GM12878 (cell line): ENCODE results near the gene MEGF9. TPM values are rescaled to one million over a fixed set of nuclear protein-coding genes. Genes with fewer than 3 reads are reported as not detected.

ENCODE experiments used
- ATAC-seq: fragments of 200-7000 bp; cut with Tn5 transposase; 3 replicates; pipeline ENCODE4 v1.9.1; 2020; ENCODE audit warnings: mild to moderate bottlenecking, moderate library complexity
- BruUV-seq: library from RNA; stranded (reverse); fragments of 400-500 nt; replicated peaks from 2 replicates; lab custom pipeline; 2021; lab: Mats Ljungman, UMichigan
- CTCF ChIA-PET: fragments of 300-600 bp; sonication (Branson Sonifier 250); formaldehyde crosslinking; extraction: SDS; loops from one replicate; lab custom pipeline; 2021; ENCODE audit warnings: inconsistent platforms; lab: Yijun Ruan, JAX
- POLR2A ChIA-PET: fragments of 350-600 bp; formaldehyde crosslinking; extraction: SDS; loops from one replicate; lab custom pipeline; 2021; ENCODE audit warnings: inconsistent platforms; lab: Charles Lee
- RAD21 ChIA-PET: fragments of 300-600 bp; sonication (Branson Sonifier 250); formaldehyde crosslinking; loops from one replicate; lab custom pipeline; 2023; ENCODE audit warnings: antibody characterized with exemption; ENCODE audit not compliant: unreplicated experiment; lab: Charles Lee
- SMC1A ChIA-PET: fragments of 300-600 bp; sonication (Branson Sonifier 250); formaldehyde crosslinking; loops from one replicate; lab custom pipeline; 2023; ENCODE audit not compliant: unreplicated experiment, uncharacterized antibody; lab: Charles Lee
- DNase-seq: peaks from one replicate; pipeline ENCODE4 v3.0.0-alpha.2; 2011; ENCODE audit warnings: low read depth, low spot score
- FAIRE-seq: peaks from 3 replicates; lab custom pipeline; 2011; peaks lifted over from hg19 to GRCh38; lab: Jason Lieb, UNC
- H2AFZ ChIP-seq: 2 replicates; pipeline ENCODE4 v1.6.0; 2011; ENCODE audit warnings: low read depth, low read length, control low read depth; ENCODE audit not compliant: control insufficient read depth
- H3K27ac ChIP-seq: 2 replicates; pipeline ENCODE4 v1.5.1; 2011; ENCODE audit warnings: control low read depth; ENCODE audit not compliant: control insufficient read depth, insufficient read depth
- H3K27me3 ChIP-seq, 2 experiments: replicated peaks in 1 of 2; 2 replicates each; pipeline versions ENCODE4 v1.6.0 to v1.6.1; 2011; ENCODE audit warnings: low read length in 1 of 2; ENCODE audit not compliant: control insufficient read depth in 2 of 2, insufficient read depth in 2 of 2
- H3K36me3 ChIP-seq, 2 experiments: 2 replicates each; pipeline ENCODE4 v1.5.1; 2011; ENCODE audit warnings: low read length in 1 of 2; ENCODE audit not compliant: control insufficient read depth in 2 of 2, insufficient read depth in 2 of 2
- H3K4me1 ChIP-seq: 2 replicates; pipeline ENCODE4 v1.6.1; 2011; ENCODE audit warnings: mild to moderate bottlenecking, low read length, moderate library complexity, mixed read lengths; ENCODE audit not compliant: control insufficient read depth, insufficient read depth
- H3K4me2 ChIP-seq: 2 replicates; pipeline ENCODE4 v1.6.0; 2011; ENCODE audit warnings: control low read depth; ENCODE audit not compliant: control insufficient read depth, insufficient read depth
- H3K4me3 ChIP-seq: fragments of 200-600 bp; sonication (generic); 2 replicates; pipeline ENCODE4 v1.5.1; 2016
- H3K79me2 ChIP-seq: 2 replicates; pipeline ENCODE4 v1.6.0; 2011; ENCODE audit warnings: low read length; ENCODE audit not compliant: control insufficient read depth, insufficient read depth
- H3K9ac ChIP-seq: 2 replicates; pipeline ENCODE4 v1.8.0; 2011; ENCODE audit warnings: low read length, control low read depth, mixed read lengths; ENCODE audit not compliant: control insufficient read depth, insufficient read depth
- H3K9me3 ChIP-seq: replicated peaks from 3 replicates; pipeline ENCODE4 v1.5.1; 2011; ENCODE audit warnings: mild to moderate bottlenecking, low read length; ENCODE audit not compliant: control insufficient read depth, insufficient read depth
- H4K20me1 ChIP-seq: 2 replicates; pipeline ENCODE4 v1.6.0; 2011; ENCODE audit not compliant: control insufficient read depth, insufficient read depth
- BACH1 ChIP-seq: fragments of 450-650 bp; IDR thresholded peaks from 2 replicates; pipeline ENCODE4 v1.6.1; 2017; ENCODE audit warnings: mild to moderate bottlenecking, borderline replicate concordance
- BCL11A ChIP-seq: IDR thresholded peaks from 2 replicates; pipeline ENCODE4 v1.6.1; 2011; ENCODE audit warnings: low read depth, low read length
- CREM ChIP-seq: IDR thresholded peaks from 2 replicates; pipeline ENCODE4 v1.6.1; 2014; ENCODE audit warnings: antibody characterized with exemption, low read depth
- ETV6 ChIP-seq, 2 experiments: fragments of 450-650 bp in 1 of 2; IDR thresholded peaks in 1 of 2; conservative IDR thresholded peaks in 1 of 2; 2 replicates each; pipeline ENCODE4 v1.6.1; 2014; ENCODE audit warnings: antibody characterized with exemption in 1 of 2, borderline replicate concordance in 1 of 2, low read depth in 1 of 2, mild to moderate bottlenecking in 1 of 2, moderate library complexity in 1 of 2
- RAD51 ChIP-seq: fragments of 450-650 bp; IDR thresholded peaks from 2 replicates; pipeline ENCODE4 v1.6.1; 2016; ENCODE audit warnings: moderate library complexity, mild to moderate bottlenecking, inconsistent platforms
- RBBP5 ChIP-seq: fragments of 200-600 bp; sonication (generic); conservative IDR thresholded peaks from 2 replicates; pipeline ENCODE4 v1.6.1; 2016
- RELB ChIP-seq: fragments of 450-650 bp; IDR thresholded peaks from 2 replicates; pipeline ENCODE4 v1.6.1; 2017; ENCODE audit warnings: low read depth, mild to moderate bottlenecking, moderate library complexity
- SUZ12 ChIP-seq: fragments of 200-600 bp; sonication (generic); IDR thresholded peaks from one replicate; pipeline ENCODE4 v1.6.1; 2018; ENCODE audit warnings: antibody characterized with exemption, mild to moderate bottlenecking; ENCODE audit not compliant: unreplicated experiment
- WRNIP1 ChIP-seq: IDR thresholded peaks from 2 replicates; pipeline ENCODE4 v1.6.1; 2011; ENCODE audit warnings: low read depth, low read length, improper control_type of control experiment, borderline replicate concordance
- YY1 ChIP-seq: IDR thresholded peaks from 2 replicates; pipeline ENCODE4 v1.6.1; 2011; ENCODE audit warnings: low read depth, mild to moderate bottlenecking, low read length
- ZNF274 ChIP-seq: IDR thresholded peaks from one replicate; pipeline ENCODE4 v1.8.0; 2011; ENCODE audit not compliant: insufficient read length, insufficient read depth
- WGBS: methylation state at CpG from one replicate; pipeline ENCODE4 v1.1.6; 2016; ENCODE audit warnings: low lambda C conversion rate; ENCODE audit not compliant: insufficient replicate concordance, insufficient coverage; ENCODE audit errors: missing lambda C conversion rate; 5-methylcytosine and 5-hydroxymethylcytosine counted together
- in situ Hi-C: fragments of 300-500 bp; cut with MboI; formaldehyde crosslinking; loops from 9 replicates; pipeline ENCODE4 v1.14.3; 2018; ENCODE audit warnings: mixed read lengths
- intact Hi-C: fragments of 100-400 bp; cut with micrococcal nuclease; formaldehyde crosslinking; loops from one replicate; pipeline ENCODE4 v1.14.2; 2022; ENCODE audit not compliant: unreplicated experiment
- polyA plus RNA-seq, 11 experiments: library from polyadenylated mRNA; depleted of rRNA in 4 of 11; unstranded in 6 of 11; stranded (reverse) in 5 of 11; fragments of >200 nt; fragmentation: Nextera tagmentation in 4 of 11; fragmentation: Illumina TruSeq in 1 of 11; extraction: Ambion mirVana in 4 of 11; extraction: Trizol in 1 of 11; gene quantifications; 1 replicate in 1 of 11; 2 replicates in 10 of 11; pipeline versions ENCODE4 v1.2.1 to v1.2.3, GENCODE V29; 2011 to 2016; ENCODE audit warnings: inconsistent platforms in 2 of 11, missing spikeins in 2 of 11, low read depth in 1 of 11
- total RNA-seq, 4 experiments: library from RNA; depleted of rRNA in 3 of 4; stranded (reverse); fragments of >200 nt in 3 of 4; fragmentation: Illumina TruSeq in 1 of 4; extraction: Trizol in 1 of 4; gene quantifications; 2 replicates each; pipeline versions ENCODE4 v1.2.1 to v1.2.3, GENCODE V29; 2013 to 2021

The MEGF9 gene
- total and polyA plus RNA-seq, 10 of the 15 experiments (the other 5 are each of a cell fraction or from before 2014, with no cell fraction given), result 0.71 to 5.1 (median 2.6) TPM

- H4K20me1 ChIP-seq, result no peaks in the 10 kb centered on the region
- H3K9me3 ChIP-seq, result no peaks in the 10 kb centered on the region
- ChIA-PET RAD21 (no interaction called here), POLR2A (no interaction called here)
- no peaks in the 10 kb centered on the region for H3K4me1 ChIP-seq
- H3K36me3 ChIP-seq, result no peaks in the 10 kb centered on the region
- H3K27ac ChIP-seq, result no peak overlapping the region
- WGBS, result 86% methylated on average over 1 of the region's 1 CpG
- no peak overlapping the region for H2AFZ ChIP-seq
- intact Hi-C loops, result no loop called here
- no peak overlapping the region for H3K4me3 ChIP-seq
- no peaks in the 10 kb centered on the region for H3K79me2 ChIP-seq
- no peak overlapping the region for H3K9ac ChIP-seq
- TF ChIP-seq YY1 (no peak), RELB (no peak), RBBP5 (no peak), RAD51 (no peak), BACH1 (no peak), WRNIP1 (no peak), ETV6 (conservative IDR thresholded peaks at IDR 0.05 in 1 of 2, IDR thresholded peaks at IDR 0.05 in 1 of 2; ENCODE audit: borderline replicate concordance in 1 of 2, low read depth in 1 of 2) (no peak), CREM (no peak), BCL11A (no peak), SUZ12 (no peak), ZNF274 (no peak)
- TF ChIP-seq, all 136 proteins: peak for 0
- Histone ChIP-seq H3K4me2 (no peak overlapping the region), H3K27me3 (no peaks in the 10 kb centered on the region)
- no TSS peak for BruUV-seq
- no peak for ATAC-seq
- SMC1A ChIA-PET, result no interaction called here
- CTCF ChIA-PET, result interaction anchor here (1.3 kb wide), 1 partner anchor 82 kb away, joined by 4 read pairs; no protein-coding TSS in a partner anchor
- no peak for FAIRE-seq
- in situ Hi-C loops, result no loop called here
- DNase-seq, result no peak
Observed at GRCh38 chr9:120702075-120702474, 12.2 kb downstream of the MEGF9 start.
